OCI-LY1 (cell line): ENCODE data around the gene SLC35F4.

Experiments used
- H2AFZ ChIP-seq: fragments of 200-600 bp; sonication (generic), shearing (Covaris generic); 2 replicates; pipeline ENCODE4 v1.6.0; 2014; ENCODE audit warnings: antibody characterized with exemption, mild to moderate bottlenecking, low read length
- H3F3A ChIP-seq: fragments of 200-600 bp; sonication (generic), shearing (Covaris generic); 2 replicates; pipeline ENCODE4 v1.6.0; 2014; ENCODE audit warnings: mild to moderate bottlenecking, antibody characterized with exemption, low read length, moderate library complexity; ENCODE audit not compliant: insufficient read depth
- H3K27ac ChIP-seq: fragments of 200-600 bp; sonication (generic); 2 replicates; pipeline ENCODE4 v1.5.1; 2014; ENCODE audit warnings: low read length, mixed run types, mild to moderate bottlenecking, low read depth; ENCODE audit not compliant: poor library complexity, severe bottlenecking
- H3K27me3 ChIP-seq: fragments of 200-600 bp; sonication (generic); 2 replicates; pipeline ENCODE4 v1.6.0; 2014; ENCODE audit warnings: antibody characterized with exemption, mild to moderate bottlenecking, low read length, moderate library complexity; ENCODE audit not compliant: insufficient read depth
- H3K36me3 ChIP-seq: fragments of 200-600 bp; sonication (generic); 2 replicates; pipeline ENCODE4 v1.6.1; 2014; ENCODE audit warnings: mild to moderate bottlenecking, antibody characterized with exemption, low read length, moderate library complexity, mixed read lengths; ENCODE audit not compliant: insufficient read depth
- H3K4me1 ChIP-seq: fragments of 200-600 bp; sonication (generic); 2 replicates; pipeline ENCODE4 v1.5.1; 2014; ENCODE audit warnings: mild to moderate bottlenecking, low read length, moderate library complexity; ENCODE audit not compliant: insufficient read depth, severe bottlenecking
- H3K4me2 ChIP-seq: fragments of 200-600 bp; sonication (generic), shearing (Covaris generic); 2 replicates; pipeline ENCODE4 v1.6.1; 2014; ENCODE audit warnings: low read length
- H3K4me3 ChIP-seq: fragments of 200-600 bp; sonication (generic); 2 replicates; pipeline ENCODE4 v1.5.1; 2014; ENCODE audit warnings: low read length, low read depth, mild to moderate bottlenecking, mixed read lengths; ENCODE audit not compliant: poor library complexity, severe bottlenecking
- H3K79me2 ChIP-seq: fragments of 200-600 bp; shearing (Covaris generic); 2 replicates; pipeline ENCODE4 v1.6.1; 2016; ENCODE audit warnings: mixed run types, low read length, mixed read lengths; ENCODE audit not compliant: insufficient read depth
- H3K9ac ChIP-seq: fragments of 200-600 bp; sonication (generic), shearing (Covaris generic); 2 replicates; pipeline ENCODE4 v1.6.1; 2014; ENCODE audit warnings: mild to moderate bottlenecking, low read length, mixed read lengths
- H3K9me2 ChIP-seq: fragments of 200-600 bp; sonication (generic), shearing (Covaris generic); 2 replicates; pipeline ENCODE4 v1.6.1; 2014; ENCODE audit warnings: low read depth, mild to moderate bottlenecking, low read length, mixed read lengths
- H3K9me3 ChIP-seq: fragments of 200-600 bp; shearing (Covaris generic); 2 replicates; pipeline ENCODE4 v1.6.1; 2014; ENCODE audit warnings: low read length, mixed read lengths
- H4K20me1 ChIP-seq: fragments of 200-600 bp; sonication (generic), shearing (Covaris generic); 2 replicates; pipeline ENCODE4 v1.6.0; 2016; ENCODE audit warnings: mild to moderate bottlenecking, low read length; ENCODE audit not compliant: insufficient read depth
- CTCF ChIP-seq: fragments of 200-600 bp; sonication (generic), shearing (Covaris generic); IDR thresholded peaks from 2 replicates; pipeline ENCODE4 v1.5.1; 2017; ENCODE audit warnings: mild to moderate bottlenecking, antibody characterized with exemption, low read length, moderate library complexity, mixed read lengths
- EZH2 ChIP-seq: fragments of 200-600 bp; sonication (generic), shearing (Covaris generic); IDR thresholded peaks from 2 replicates; pipeline ENCODE4 v1.8.0; 2017; ENCODE audit warnings: borderline replicate concordance, mixed run types, mild to moderate bottlenecking, antibody characterized with exemption, low read length, moderate library complexity, mixed read lengths

SLC35F4 gene

GRCh38 chr14:57637901-57638300 is 228.0 kb downstream of the SLC35F4 start:
- Histone ChIP-seq H3K9me3 (no peaks in the 10 kb centered on the region), H3K79me2 (no peaks in the 10 kb centered on the region), H2AFZ (no peak overlapping the region), H3K36me3 (no peaks in the 10 kb centered on the region), H3K4me2 (no peak overlapping the region), H4K20me1 (no peaks in the 10 kb centered on the region), H3K27me3 (no peaks in the 10 kb centered on the region), H3K27ac (no peak overlapping the region), H3K9ac (no peak overlapping the region), H3K4me3 (no peak overlapping the region), H3K4me1 (no peaks in the 10 kb centered on the region), H3K9me2 (no peaks in the 10 kb centered on the region), H3F3A (no peaks in the 10 kb centered on the region)
- TF ChIP-seq EZH2 (no peak), CTCF (no peak)

- Histone ChIP-seq H3K27ac (no peak overlapping the region), H3K9me2 (no peaks in the 10 kb centered on the region), H3K79me2 (no peaks in the 10 kb centered on the region), H3F3A (no peaks in the 10 kb centered on the region), H3K9me3 (no peaks in the 10 kb centered on the region), H3K4me2 (no peak overlapping the region), H4K20me1 (no peaks in the 10 kb centered on the region), H3K4me1 (no peaks in the 10 kb centered on the region), H3K4me3 (no peak overlapping the region), H3K36me3 (no peaks in the 10 kb centered on the region), H2AFZ (no peak overlapping the region), H3K27me3 (no peaks in the 10 kb centered on the region), H3K9ac (no peak overlapping the region)
- TF ChIP-seq CTCF (no peak), EZH2 (no peak)
Observed at GRCh38 chr14:57634335-57634734, 231.6 kb downstream of the SLC35F4 start.

GRCh38 chr14:57632649-57633048 is 233.2 kb downstream of the SLC35F4 start:
- H3K36me3 ChIP-seq, result no peaks in the 10 kb centered on the region
- H3F3A ChIP-seq, result no peaks in the 10 kb centered on the region
- no peaks in the 10 kb centered on the region for H4K20me1 ChIP-seq
- no peak overlapping the region for H3K4me2 ChIP-seq
- H3K9me2 ChIP-seq, result no peaks in the 10 kb centered on the region
- no peaks in the 10 kb centered on the region for H3K79me2 ChIP-seq
- no peaks in the 10 kb centered on the region for H3K27me3 ChIP-seq
- no peak overlapping the region for H3K9ac ChIP-seq
- no peaks in the 10 kb centered on the region for H3K4me1 ChIP-seq
- no peak overlapping the region for H3K4me3 ChIP-seq
- H2AFZ ChIP-seq, result no peak overlapping the region
- no peaks in the 10 kb centered on the region for H3K9me3 ChIP-seq
- TF ChIP-seq EZH2, result no peak
- TF ChIP-seq CTCF, result no peak
- H3K27ac ChIP-seq, result no peak overlapping the region
